Keratinocyte (primary cell): ENCODE measurements around the gene LAIR2. TPM values are rescaled to one million over a fixed set of nuclear protein-coding genes. Genes with fewer than 3 reads are reported as not detected.

ENCODE experiments used
- DNase-seq: peaks from one replicate; pipeline ENCODE4 v3.0.0-alpha.2; 2011; ENCODE audit warnings: low read depth, missing footprints, low spot score
- FAIRE-seq: peaks from 2 replicates; lab custom pipeline; 2011; peaks lifted over from hg19 to GRCh38; lab: Jason Lieb, UNC
- H2AFZ ChIP-seq: 2 replicates; pipeline ENCODE4 v1.6.0; 2012; ENCODE audit warnings: low read length, control low read depth, inconsistent platforms; ENCODE audit not compliant: control insufficient read depth
- H3K27ac ChIP-seq: 2 replicates; pipeline ENCODE4 v1.5.1; 2011; ENCODE audit warnings: low read length; ENCODE audit not compliant: control insufficient read depth, insufficient read depth
- H3K27me3 ChIP-seq: 3 replicates; pipeline ENCODE4 v1.6.0; 2011; ENCODE audit warnings: low read length; ENCODE audit not compliant: control insufficient read depth, insufficient read depth; ENCODE audit errors: extremely low read depth
- H3K36me3 ChIP-seq, 2 experiments: 2 replicates in 1 of 2; 3 replicates in 1 of 2; pipeline ENCODE4 v1.5.1; 2011; ENCODE audit warnings: low read length in 2 of 2, mild to moderate bottlenecking in 1 of 2; ENCODE audit not compliant: control insufficient read depth in 2 of 2, insufficient read depth in 2 of 2; ENCODE audit errors: extremely low read depth in 1 of 2
- H3K4me1 ChIP-seq: 3 replicates; pipeline ENCODE4 v1.5.1; 2011; ENCODE audit warnings: low read length; ENCODE audit not compliant: control insufficient read depth, insufficient read depth; ENCODE audit errors: extremely low read depth
- H3K4me2 ChIP-seq: 3 replicates; pipeline ENCODE4 v1.6.0; 2011; ENCODE audit warnings: low read depth, low read length; ENCODE audit not compliant: control insufficient read depth, insufficient read depth; ENCODE audit errors: extremely low read depth
- H3K4me3 ChIP-seq, 3 experiments: fragments of 200-600 bp in 1 of 3; sonication (generic) in 1 of 3; 2 replicates in 2 of 3; 3 replicates in 1 of 3; pipeline ENCODE4 v1.5.1; 2011 to 2016; ENCODE audit warnings: low read length in 3 of 3, mild to moderate bottlenecking in 3 of 3, control low read depth in 2 of 3, inconsistent platforms in 1 of 3, low read depth in 1 of 3, mixed read lengths in 1 of 3, mixed run types in 1 of 3, moderate library complexity in 1 of 3; ENCODE audit not compliant: control insufficient read depth in 2 of 3, insufficient read depth in 2 of 3; ENCODE audit errors: extremely low read depth in 1 of 3
- H3K79me2 ChIP-seq: 2 replicates; pipeline ENCODE4 v1.6.0; 2012; ENCODE audit warnings: low read length; ENCODE audit not compliant: control insufficient read depth, insufficient read depth
- H3K9ac ChIP-seq: 3 replicates; pipeline ENCODE4 v1.6.0; 2011; ENCODE audit warnings: low read length; ENCODE audit not compliant: control insufficient read depth, insufficient read depth; ENCODE audit errors: extremely low read depth
- H3K9me1 ChIP-seq: 3 replicates; pipeline ENCODE4 v1.6.0; 2011; ENCODE audit warnings: low read length; ENCODE audit not compliant: control insufficient read depth, insufficient read depth; ENCODE audit errors: extremely low read depth
- H3K9me3 ChIP-seq: 2 replicates; pipeline ENCODE4 v1.5.1; 2012; ENCODE audit warnings: low read depth, low read length; ENCODE audit not compliant: control insufficient read depth
- H4K20me1 ChIP-seq: 3 replicates; pipeline ENCODE4 v1.6.0; 2011; ENCODE audit warnings: low read length; ENCODE audit not compliant: control insufficient read depth, insufficient read depth; ENCODE audit errors: extremely low read depth
- CTCF ChIP-seq, 3 experiments: IDR thresholded peaks in 1 of 3; conservative IDR thresholded peaks in 1 of 3; optimal IDR thresholded peaks in 1 of 3; 2 replicates in 2 of 3; 3 replicates in 1 of 3; pipeline versions ENCODE3 to v1.5.1; 2011; ENCODE audit warnings: low read length in 3 of 3, mild to moderate bottlenecking in 3 of 3, moderate library complexity in 2 of 3, control low read depth in 1 of 3, inconsistent platforms in 1 of 3; ENCODE audit not compliant: insufficient read depth in 2 of 3; ENCODE audit errors: extremely low read depth in 1 of 3
- EZH2 ChIP-seq: IDR thresholded peaks from one replicate; pipeline ENCODE4 v1.6.1; 2012; ENCODE audit warnings: inconsistent platforms, mild to moderate bottlenecking, low read length, moderate library complexity
- dilution Hi-C: fragments of 300-500 bp; cut with MboI; formaldehyde crosslinking; loops from one replicate; pipeline ENCODE4 v1.7.0; 2020; ENCODE audit warnings: low sequenced_read_pairs; ENCODE audit not compliant: extremely low pct_ligation_motif_present
- polyA plus RNA-seq, 5 experiments: library from polyadenylated mRNA; depleted of rRNA in 3 of 5; stranded (reverse) in 3 of 5; stranded (forward) in 1 of 5; unstranded in 1 of 5; fragments of >200 nt; gene quantifications; 1 replicate in 1 of 5; 2 replicates in 3 of 5; 3 replicates in 1 of 5; pipeline versions ENCODE4 v1.2.1 to v1.2.3, GENCODE V29; 2011 to 2012; ENCODE audit warnings: missing spikeins in 2 of 5, low read depth in 1 of 5, low replicate concordance in 1 of 5

LAIR2 gene
- polyA plus RNA-seq, 1 donor (not counting 4 experiments of a cell fraction or from before 2014, with no cell fraction given), result not detected

- dilution Hi-C loops, result no loop called here
- DNase-seq, result no peak
- no peak overlapping the region for H3K4me3 ChIP-seq
- H3K9ac ChIP-seq, result no peak overlapping the region
- no peak overlapping the region for H2AFZ ChIP-seq
- no peak for TF ChIP-seq EZH2
- no peak for TF ChIP-seq CTCF (optimal IDR thresholded peaks at IDR 0.05 in 1 of 3, IDR thresholded peaks at IDR 0.05 in 1 of 3, conservative IDR thresholded peaks at IDR 0.05 in 1 of 3; ENCODE audit: extremely low read depth in 1 of 3, insufficient read depth in 2 of 3, low read length in 3 of 3)
- H3K36me3 ChIP-seq, result peaks cover 26 to 39% of the 10 kb centered on the region in 2 experiments
- H3K79me2 ChIP-seq, result peaks cover 48% of the 10 kb centered on the region
- no peaks in the 10 kb centered on the region for H3K27me3 ChIP-seq
- peaks cover 10% of the 10 kb centered on the region for H4K20me1 ChIP-seq
- H3K9me3 ChIP-seq, result no peaks in the 10 kb centered on the region
- H3K4me1 ChIP-seq, result peaks cover 7% of the 10 kb centered on the region
- peak overlapping the region; percentile 77 for H3K4me2 ChIP-seq
- FAIRE-seq, result no peak
- H3K27ac ChIP-seq, result no peak overlapping the region
- no peaks in the 10 kb centered on the region for H3K9me1 ChIP-seq
Observed at GRCh38 chr19:54461613-54462012, 41.0 kb upstream of the LAIR2 start.

GRCh38 chr19:54462047-54462654 is 40.5 kb upstream of the LAIR2 start:
- no peak overlapping the region for H2AFZ ChIP-seq
- DNase-seq (no peak), FAIRE-seq (no peak)
- H3K27ac ChIP-seq, result peak overlapping the region; percentile 87
- H3K4me1 ChIP-seq, result peaks cover 7% of the 10 kb centered on the region
- dilution Hi-C loops, result no loop called here
- peaks cover 43% of the 10 kb centered on the region for H3K79me2 ChIP-seq
- no peaks in the 10 kb centered on the region for H3K9me3 ChIP-seq
- peaks cover 21 to 34% of the 10 kb centered on the region in 2 experiments for H3K36me3 ChIP-seq
- H3K9me1 ChIP-seq, result no peaks in the 10 kb centered on the region
- TF ChIP-seq CTCF (optimal IDR thresholded peaks at IDR 0.05 in 1 of 3, IDR thresholded peaks at IDR 0.05 in 1 of 3, conservative IDR thresholded peaks at IDR 0.05 in 1 of 3; ENCODE audit: extremely low read depth in 1 of 3, insufficient read depth in 2 of 3, low read length in 3 of 3) (no peak), EZH2 (no peak)
- H3K27me3 ChIP-seq, result no peaks in the 10 kb centered on the region
- peak overlapping the region; percentile 77 for H3K4me2 ChIP-seq
- H3K9ac ChIP-seq, result peak overlapping the region; percentile 74
- peak overlapping the region; percentile 48 to 72 (median 60) for H3K4me3 ChIP-seq
- H4K20me1 ChIP-seq, result peaks cover 10% of the 10 kb centered on the region
